SK-N-SH treated with all-trans-retinoic acid at 6 μM for 48 hours (cell line): ENCODE measurements around the gene HOXD1.

Experiments used
- ATAC-seq: fragments of 200-7000 bp; cut with Tn5 transposase; 3 replicates; pipeline ENCODE4 v1.9.1; 2020; ENCODE audit warnings: mild to moderate bottlenecking, moderate library complexity
- ARNTL ChIP-seq: fragments of 450-650 bp; formaldehyde crosslinking; IDR thresholded peaks from 2 replicates; pipeline ENCODE4 v1.5.0; 2020; ENCODE audit warnings: low read depth, mild to moderate bottlenecking, moderate library complexity, borderline replicate concordance
- BACH2 ChIP-seq: fragments of 250-450 bp; sonication (Bioruptor Pico); IDR thresholded peaks from 2 replicates; pipeline ENCODE4 v1.9.0; 2021; ENCODE audit warnings: mild to moderate bottlenecking, borderline replicate concordance
- CSDC2 ChIP-seq: fragments of 250-450 bp; sonication (Bioruptor Pico); IDR thresholded peaks from 2 replicates; pipeline ENCODE4 v1.5.0; 2020; ENCODE audit warnings: mild to moderate bottlenecking, moderate library complexity
- ESRRG ChIP-seq: fragments of 250-450 bp; sonication (Bioruptor Pico); IDR thresholded peaks from 2 replicates; pipeline ENCODE4 v1.6.1; 2021; ENCODE audit warnings: mild to moderate bottlenecking
- GLIS3 ChIP-seq: fragments of 250-450 bp; sonication (Bioruptor Pico); IDR thresholded peaks from 2 replicates; pipeline ENCODE4 v1.5.0; 2020; ENCODE audit warnings: mild to moderate bottlenecking, moderate library complexity
- ISL1 ChIP-seq: fragments of 250-450 bp; sonication (Bioruptor Pico); IDR thresholded peaks from 2 replicates; pipeline ENCODE4 v2.1.2; 2022; ENCODE audit warnings: mild to moderate bottlenecking, moderate library complexity
- SNAI2 ChIP-seq: fragments of 250-450 bp; sonication (Bioruptor Pico); IDR thresholded peaks from 2 replicates; pipeline ENCODE4 v1.5.0; 2020; ENCODE audit warnings: mild to moderate bottlenecking, moderate library complexity
- TCF4 ChIP-seq: fragments of 250-450 bp; sonication (Bioruptor Pico); IDR thresholded peaks from 2 replicates; pipeline ENCODE4 v1.8.0; 2021; ENCODE audit warnings: mild to moderate bottlenecking, moderate library complexity, borderline replicate concordance
- TOX ChIP-seq: fragments of 250-450 bp; sonication (Bioruptor Pico); IDR thresholded peaks from 2 replicates; pipeline ENCODE4 v1.8.0; 2021; ENCODE audit warnings: mild to moderate bottlenecking, moderate library complexity, borderline replicate concordance
- ZFP3 ChIP-seq: fragments of 250-450 bp; sonication (Bioruptor Pico); IDR thresholded peaks from 2 replicates; pipeline ENCODE4 v1.5.0; 2020; ENCODE audit warnings: mild to moderate bottlenecking, moderate library complexity
- ZFP30 ChIP-seq: fragments of 450-650 bp; formaldehyde crosslinking; IDR thresholded peaks from 2 replicates; pipeline ENCODE4 v1.5.0; 2022; ENCODE audit warnings: mild to moderate bottlenecking, moderate library complexity
- ZNF70 ChIP-seq: fragments of 450-650 bp; formaldehyde crosslinking; IDR thresholded peaks from 2 replicates; pipeline ENCODE4 v1.5.0; 2020; ENCODE audit warnings: mild to moderate bottlenecking, moderate library complexity
- ZNF8 ChIP-seq: fragments of 450-650 bp; formaldehyde crosslinking; IDR thresholded peaks from 2 replicates; pipeline ENCODE4 v1.5.0; 2020; ENCODE audit warnings: mild to moderate bottlenecking, moderate library complexity
- TF ChIP-seq, protein P1 (sequence below): fragments of 250-450 bp; sonication (Bioruptor Pico); IDR thresholded peaks from 2 replicates; pipeline ENCODE4 v1.5.0; 2020; ENCODE audit warnings: mild to moderate bottlenecking, moderate library complexity
- TF ChIP-seq, protein P2 (sequence below): fragments of 250-450 bp; sonication (Bioruptor Pico); IDR thresholded peaks from 2 replicates; pipeline ENCODE4 v1.5.1; 2021; ENCODE audit warnings: mild to moderate bottlenecking, moderate library complexity
- TF ChIP-seq, protein P3 (sequence below): fragments of 250-450 bp; sonication (Bioruptor Pico); IDR thresholded peaks from 2 replicates; pipeline ENCODE4 v1.5.1; 2020; ENCODE audit warnings: low read depth, mild to moderate bottlenecking, moderate library complexity
- TF ChIP-seq, protein P4 (sequence below): fragments of 250-450 bp; sonication (Bioruptor Pico); IDR thresholded peaks from 2 replicates; pipeline ENCODE4 v1.8.0; 2020; ENCODE audit warnings: mild to moderate bottlenecking, moderate library complexity, borderline replicate concordance

HOXD1 gene

DNA sequence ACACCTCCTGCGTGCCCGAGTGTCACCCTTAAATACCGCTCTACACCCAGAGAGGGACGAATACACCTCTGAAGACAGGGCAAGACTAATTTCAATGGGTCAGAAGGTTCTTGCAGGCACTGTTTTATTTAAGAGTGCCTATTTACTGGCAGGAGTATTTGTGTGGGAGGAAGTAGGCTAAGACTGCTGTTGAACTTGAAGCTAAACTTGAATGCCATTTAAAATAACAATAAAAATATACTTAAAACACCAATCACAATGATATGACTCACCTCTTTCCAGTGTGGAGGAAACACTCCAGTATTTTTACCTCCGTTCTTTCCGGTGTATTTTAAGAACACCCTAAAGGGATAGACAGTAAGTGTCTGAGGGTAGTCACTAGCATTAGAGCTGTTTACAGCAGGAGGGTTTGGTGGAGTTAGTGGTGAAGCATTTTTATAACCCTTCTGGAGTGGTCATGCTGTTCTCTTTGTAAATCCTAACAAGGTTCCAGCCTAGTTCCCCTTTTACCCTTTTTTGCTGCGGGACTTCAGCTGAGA lies 9.6 kb upstream of the HOXD1 start:
- ATAC-seq, result no peak
- no peak for TF ChIP-seq ARNTL
- TF ChIP-seq, protein P1, sequence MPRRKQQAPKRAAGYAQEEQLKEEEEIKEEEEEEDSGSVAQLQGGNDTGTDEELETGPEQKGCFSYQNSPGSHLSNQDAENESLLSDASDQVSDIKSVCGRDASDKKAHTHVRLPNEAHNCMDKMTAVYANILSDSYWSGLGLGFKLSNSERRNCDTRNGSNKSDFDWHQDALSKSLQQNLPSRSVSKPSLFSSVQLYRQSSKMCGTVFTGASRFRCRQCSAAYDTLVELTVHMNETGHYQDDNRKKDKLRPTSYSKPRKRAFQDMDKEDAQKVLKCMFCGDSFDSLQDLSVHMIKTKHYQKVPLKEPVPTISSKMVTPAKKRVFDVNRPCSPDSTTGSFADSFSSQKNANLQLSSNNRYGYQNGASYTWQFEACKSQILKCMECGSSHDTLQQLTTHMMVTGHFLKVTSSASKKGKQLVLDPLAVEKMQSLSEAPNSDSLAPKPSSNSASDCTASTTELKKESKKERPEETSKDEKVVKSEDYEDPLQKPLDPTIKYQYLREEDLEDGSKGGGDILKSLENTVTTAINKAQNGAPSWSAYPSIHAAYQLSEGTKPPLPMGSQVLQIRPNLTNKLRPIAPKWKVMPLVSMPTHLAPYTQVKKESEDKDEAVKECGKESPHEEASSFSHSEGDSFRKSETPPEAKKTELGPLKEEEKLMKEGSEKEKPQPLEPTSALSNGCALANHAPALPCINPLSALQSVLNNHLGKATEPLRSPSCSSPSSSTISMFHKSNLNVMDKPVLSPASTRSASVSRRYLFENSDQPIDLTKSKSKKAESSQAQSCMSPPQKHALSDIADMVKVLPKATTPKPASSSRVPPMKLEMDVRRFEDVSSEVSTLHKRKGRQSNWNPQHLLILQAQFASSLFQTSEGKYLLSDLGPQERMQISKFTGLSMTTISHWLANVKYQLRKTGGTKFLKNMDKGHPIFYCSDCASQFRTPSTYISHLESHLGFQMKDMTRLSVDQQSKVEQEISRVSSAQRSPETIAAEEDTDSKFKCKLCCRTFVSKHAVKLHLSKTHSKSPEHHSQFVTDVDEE (CRISPR knock-in tag), result no peak
- TF ChIP-seq, protein P2, sequence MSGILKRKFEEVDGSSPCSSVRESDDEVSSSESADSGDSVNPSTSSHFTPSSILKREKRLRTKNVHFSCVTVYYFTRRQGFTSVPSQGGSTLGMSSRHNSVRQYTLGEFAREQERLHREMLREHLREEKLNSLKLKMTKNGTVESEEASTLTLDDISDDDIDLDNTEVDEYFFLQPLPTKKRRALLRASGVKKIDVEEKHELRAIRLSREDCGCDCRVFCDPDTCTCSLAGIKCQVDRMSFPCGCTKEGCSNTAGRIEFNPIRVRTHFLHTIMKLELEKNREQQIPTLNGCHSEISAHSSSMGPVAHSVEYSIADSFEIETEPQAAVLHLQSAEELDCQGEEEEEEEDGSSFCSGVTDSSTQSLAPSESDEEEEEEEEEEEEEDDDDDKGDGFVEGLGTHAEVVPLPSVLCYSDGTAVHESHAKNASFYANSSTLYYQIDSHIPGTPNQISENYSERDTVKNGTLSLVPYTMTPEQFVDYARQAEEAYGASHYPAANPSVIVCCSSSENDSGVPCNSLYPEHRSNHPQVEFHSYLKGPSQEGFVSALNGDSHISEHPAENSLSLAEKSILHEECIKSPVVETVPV (CRISPR knock-in tag), result no peak
- TF ChIP-seq, protein P3, sequence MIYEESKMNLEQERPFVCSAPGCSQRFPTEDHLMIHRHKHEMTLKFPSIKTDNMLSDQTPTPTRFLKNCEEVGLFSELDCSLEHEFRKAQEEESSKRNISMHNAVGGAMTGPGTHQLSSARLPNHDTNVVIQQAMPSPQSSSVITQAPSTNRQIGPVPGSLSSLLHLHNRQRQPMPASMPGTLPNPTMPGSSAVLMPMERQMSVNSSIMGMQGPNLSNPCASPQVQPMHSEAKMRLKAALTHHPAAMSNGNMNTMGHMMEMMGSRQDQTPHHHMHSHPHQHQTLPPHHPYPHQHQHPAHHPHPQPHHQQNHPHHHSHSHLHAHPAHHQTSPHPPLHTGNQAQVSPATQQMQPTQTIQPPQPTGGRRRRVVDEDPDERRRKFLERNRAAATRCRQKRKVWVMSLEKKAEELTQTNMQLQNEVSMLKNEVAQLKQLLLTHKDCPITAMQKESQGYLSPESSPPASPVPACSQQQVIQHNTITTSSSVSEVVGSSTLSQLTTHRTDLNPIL (CRISPR knock-in tag), result no peak
- no peak for TF ChIP-seq ZFP3 (CRISPR knock-in tag)
- no peak for TF ChIP-seq TOX (CRISPR knock-in tag)
- TF ChIP-seq SNAI2, result no peak
- TF ChIP-seq ZNF8 (CRISPR knock-in tag), result no peak
- no peak for TF ChIP-seq ISL1 (CRISPR knock-in tag)
- TF ChIP-seq ESRRG (CRISPR knock-in tag), result no peak
- no peak for TF ChIP-seq BACH2 (CRISPR knock-in tag)

DNA sequence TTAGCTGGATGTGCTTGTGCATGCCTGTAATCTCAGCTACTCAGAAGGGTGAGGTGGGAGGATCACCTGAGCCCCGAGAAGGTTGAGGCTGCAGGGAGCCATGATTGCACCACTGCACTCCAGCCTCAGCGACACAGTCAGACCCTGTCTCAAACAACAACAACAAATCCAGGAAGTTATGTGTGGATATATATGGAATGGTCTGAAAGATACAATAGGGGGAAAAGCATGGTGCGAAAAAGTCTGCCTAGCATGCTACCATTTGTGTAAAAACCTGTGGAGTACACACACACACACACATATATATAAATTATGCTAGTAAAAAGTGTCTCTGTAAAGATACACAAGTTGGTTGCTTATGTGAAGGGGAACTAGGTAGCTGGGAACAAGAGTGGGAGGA lies 6.9 kb upstream of the HOXD1 start:
- ATAC-seq, result no peak
- TF ChIP-seq CSDC2 (CRISPR knock-in tag) (no peak), BACH2 (CRISPR knock-in tag) (no peak), GLIS3 (no peak)
- TF ChIP-seq, protein P2 (CRISPR knock-in tag), result no peak

DNA sequence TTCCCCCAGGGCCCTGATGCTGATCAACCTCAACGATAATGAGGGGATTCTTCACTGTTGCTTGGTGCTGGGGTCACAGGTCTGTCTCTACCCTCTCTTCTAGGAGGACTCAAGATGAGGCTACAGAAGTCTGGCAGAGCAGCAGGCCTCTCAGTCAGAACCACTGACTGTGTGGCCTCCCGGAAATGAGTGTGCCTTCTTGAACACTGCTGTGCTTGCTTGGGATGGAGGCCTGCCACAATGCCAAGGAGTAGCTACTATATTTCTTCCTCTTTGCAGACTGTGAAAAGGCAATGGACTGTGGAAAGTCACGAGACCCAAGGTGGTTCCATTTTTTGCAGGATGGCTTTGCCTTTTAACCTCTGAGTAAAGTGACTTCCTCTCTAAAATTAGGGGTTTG lies 5.8 kb upstream of the HOXD1 start:
- no peak for ATAC-seq
- TF ChIP-seq, protein P4, sequence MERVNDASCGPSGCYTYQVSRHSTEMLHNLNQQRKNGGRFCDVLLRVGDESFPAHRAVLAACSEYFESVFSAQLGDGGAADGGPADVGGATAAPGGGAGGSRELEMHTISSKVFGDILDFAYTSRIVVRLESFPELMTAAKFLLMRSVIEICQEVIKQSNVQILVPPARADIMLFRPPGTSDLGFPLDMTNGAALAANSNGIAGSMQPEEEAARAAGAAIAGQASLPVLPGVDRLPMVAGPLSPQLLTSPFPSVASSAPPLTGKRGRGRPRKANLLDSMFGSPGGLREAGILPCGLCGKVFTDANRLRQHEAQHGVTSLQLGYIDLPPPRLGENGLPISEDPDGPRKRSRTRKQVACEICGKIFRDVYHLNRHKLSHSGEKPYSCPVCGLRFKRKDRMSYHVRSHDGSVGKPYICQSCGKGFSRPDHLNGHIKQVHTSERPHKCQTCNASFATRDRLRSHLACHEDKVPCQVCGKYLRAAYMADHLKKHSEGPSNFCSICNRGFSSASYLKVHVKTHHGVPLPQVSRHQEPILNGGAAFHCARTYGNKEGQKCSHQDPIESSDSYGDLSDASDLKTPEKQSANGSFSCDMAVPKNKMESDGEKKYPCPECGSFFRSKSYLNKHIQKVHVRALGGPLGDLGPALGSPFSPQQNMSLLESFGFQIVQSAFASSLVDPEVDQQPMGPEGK (CRISPR knock-in tag), result no peak
- TF ChIP-seq ZFP30 (CRISPR knock-in tag) (no peak), TCF4 (CRISPR knock-in tag) (no peak)
- TF ChIP-seq, protein P2 (CRISPR knock-in tag), result no peak

DNA sequence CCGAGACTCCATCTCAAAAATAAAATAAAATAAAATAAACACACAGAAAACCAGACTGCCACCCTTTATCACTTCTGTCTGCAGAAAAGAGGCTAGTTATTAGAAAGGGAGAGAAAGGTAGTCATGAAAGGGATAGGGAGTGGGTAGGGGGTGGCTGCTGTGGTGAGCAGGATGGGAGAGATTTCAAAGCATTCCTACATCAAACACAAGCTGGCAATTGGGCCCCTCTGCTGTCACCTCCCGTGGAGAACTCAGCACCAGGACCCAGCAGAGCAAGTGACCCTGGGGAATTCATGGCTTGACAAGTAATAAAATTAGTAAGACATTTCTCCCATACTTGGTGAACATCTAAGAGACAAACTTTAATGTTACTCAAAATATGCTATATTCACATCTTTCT lies 3.7 kb upstream of the HOXD1 start:
- TF ChIP-seq ZNF70 (CRISPR knock-in tag) (no peak), ISL1 (CRISPR knock-in tag) (no peak), ZNF8 (CRISPR knock-in tag) (no peak)
- TF ChIP-seq, all 23 proteins: peak for 0
- ATAC-seq, result no peak
